HEK293T (cell line): ENCODE measurements around the gene LRRC39.
"Not testable (repeated sequence)": the region's sequence is repeated elsewhere in the genome, so short reads cannot be mapped to it uniquely, and the experiment has no call there.

Experiments used
- ELF4 ChIP-seq: fragments of 450-650 bp; IDR thresholded peaks from 2 replicates; pipeline ENCODE4 v1.6.1; 2017; ENCODE audit warnings: antibody characterized with exemption
- FOXA1 ChIP-seq: fragments of 450-650 bp; IDR thresholded peaks from 2 replicates; pipeline ENCODE4 v1.6.1; 2016; ENCODE audit warnings: mild to moderate bottlenecking

DNA sequence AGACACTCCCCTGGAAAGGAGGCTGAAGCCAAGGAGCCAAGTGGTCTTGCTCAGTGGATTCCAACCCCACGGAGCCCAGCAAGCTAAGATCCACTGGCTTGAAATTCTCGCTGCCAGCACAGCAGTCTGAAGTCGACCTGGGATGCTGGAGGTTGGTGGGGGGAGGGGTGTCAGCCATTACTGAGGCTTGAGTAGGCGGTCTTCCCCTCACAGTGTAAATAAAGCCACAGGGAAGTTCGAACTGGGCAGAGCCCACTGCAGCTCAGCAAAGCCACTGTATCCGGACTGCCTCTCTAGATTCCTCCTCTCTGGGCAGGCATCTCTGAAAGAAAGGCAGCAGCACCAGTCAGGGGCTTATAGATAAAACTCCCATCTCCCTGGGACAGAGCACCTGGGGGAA, 22.0 kb upstream of the LRRC39 start:
- TF ChIP-seq ELF4, FOXA1: not testable (repeated sequence)
